IMR-90 (cell line): Measurements from ENCODE around the gene NME7. TPM values are rescaled to one million over a fixed set of nuclear protein-coding genes. Genes with fewer than 3 reads are reported as not detected.
A peak's percentile ranks its signal among the peaks of the same experiment; 100 is the strongest.

Experiments used
- ATAC-seq: fragments of 200-7000 bp; cut with Tn5 transposase; 2 replicates; pipeline ENCODE4 v1.9.1; 2020; ENCODE audit warnings: low read depth, mild to moderate bottlenecking, moderate library complexity
- BruUV-seq: library from RNA; stranded (reverse); fragments of 400-500 nt; replicated peaks from 2 replicates; lab custom pipeline; 2021; lab: Mats Ljungman, UMichigan
- CTCF ChIA-PET: fragments of 300-600 bp; formaldehyde crosslinking; extraction: SDS; loops from one replicate; lab custom pipeline; 2021; ENCODE audit warnings: antibody characterized with exemption; lab: Yijun Ruan, JAX
- POLR2A ChIA-PET: fragments of 300-600 bp; sonication (Branson Sonifier 250); formaldehyde crosslinking; loops from one replicate; lab custom pipeline; 2022; ENCODE audit warnings: antibody characterized with exemption; ENCODE audit not compliant: unreplicated experiment; lab: Charles Lee
- DNase-seq: peaks from one replicate; pipeline ENCODE4 v3.0.0; 2013
- H2AFZ ChIP-seq: replicated peaks from 2 replicates; pipeline ENCODE3; 2013; ENCODE audit warnings: low read length, mild to moderate bottlenecking; ENCODE audit not compliant: poor library complexity
- H2AK5ac ChIP-seq: 2 replicates; pipeline ENCODE4 v1.6.1; 2013; ENCODE audit warnings: low read depth, low read length, inconsistent platforms
- H2AK9ac ChIP-seq: replicated peaks from 2 replicates; pipeline ENCODE3; 2013; ENCODE audit warnings: mild to moderate bottlenecking, low read depth, low read length, moderate library complexity; ENCODE audit not compliant: poor library complexity
- H2BK120ac ChIP-seq: 2 replicates; pipeline ENCODE4 v1.6.1; 2013; ENCODE audit warnings: low read depth, low read length, inconsistent platforms
- H2BK15ac ChIP-seq: 3 replicates; pipeline ENCODE4 v1.6.1; 2013; ENCODE audit warnings: low read depth, low read length, inconsistent platforms
- H2BK20ac ChIP-seq: 2 replicates; pipeline ENCODE4 v1.6.1; 2013; ENCODE audit warnings: low read depth, mild to moderate bottlenecking, inconsistent platforms, low read length, moderate library complexity
- H2BK5ac ChIP-seq: 2 replicates; pipeline ENCODE4 v1.6.1; 2013; ENCODE audit warnings: mild to moderate bottlenecking, low read depth, low read length, inconsistent platforms; ENCODE audit not compliant: poor library complexity, severe bottlenecking
- H3K14ac ChIP-seq: replicated peaks from 2 replicates; pipeline ENCODE4 v1.6.1; 2013; ENCODE audit warnings: low read depth, low read length, inconsistent platforms
- H3K18ac ChIP-seq: 2 replicates; pipeline ENCODE4 v1.6.1; 2013; ENCODE audit warnings: low read depth, low read length, control low read depth
- H3K23ac ChIP-seq: 2 replicates; pipeline ENCODE4 v1.6.1; 2013; ENCODE audit warnings: low read depth, low read length, inconsistent platforms
- H3K27ac ChIP-seq: 2 replicates; pipeline ENCODE4 v1.5.1; 2013; ENCODE audit warnings: mild to moderate bottlenecking, control low read depth, low read length; ENCODE audit not compliant: insufficient read depth
- H3K27me3 ChIP-seq: 2 replicates; pipeline ENCODE4 v1.6.1; 2013; ENCODE audit warnings: low read length; ENCODE audit not compliant: control insufficient read depth, insufficient read depth
- H3K36me3 ChIP-seq: 2 replicates; pipeline ENCODE4 v1.6.1; 2013; ENCODE audit warnings: low read length, mixed read lengths; ENCODE audit not compliant: control insufficient read depth, insufficient read depth
- H3K4ac ChIP-seq: 2 replicates; pipeline ENCODE4 v1.6.1; 2013; ENCODE audit warnings: low read depth, low read length, inconsistent platforms
- H3K4me1 ChIP-seq: 2 replicates; pipeline ENCODE4 v1.6.1; 2013; ENCODE audit warnings: low read length, mixed read lengths; ENCODE audit not compliant: control insufficient read depth, insufficient read depth
- H3K4me2 ChIP-seq: 2 replicates; pipeline ENCODE4 v1.6.1; 2013; ENCODE audit warnings: low read depth, mild to moderate bottlenecking, control low read depth, low read length, moderate library complexity
- H3K4me3 ChIP-seq: 2 replicates; pipeline ENCODE4 v1.5.1; 2013; ENCODE audit warnings: low read depth, mild to moderate bottlenecking, control low read depth, low read length, moderate library complexity; ENCODE audit not compliant: insufficient read depth
- H3K56ac ChIP-seq: 2 replicates; pipeline ENCODE4 v1.6.1; 2013; ENCODE audit warnings: low read length, inconsistent platforms; ENCODE audit not compliant: insufficient read depth; ENCODE audit errors: extremely low read depth
- H3K79me1 ChIP-seq, 2 experiments: 2 replicates each; pipeline ENCODE4 v1.6.1; 2013; ENCODE audit warnings: low read length in 2 of 2, inconsistent platforms in 1 of 2, low read depth in 1 of 2
- H3K9ac ChIP-seq: 2 replicates; pipeline ENCODE4 v1.6.1; 2013; ENCODE audit warnings: low read depth, low read length, control low read depth
- H3K9me1 ChIP-seq: 2 replicates; pipeline ENCODE4 v1.6.1; 2013; ENCODE audit warnings: low read length, inconsistent platforms; ENCODE audit not compliant: insufficient read depth
- H3K9me3 ChIP-seq: 2 replicates; pipeline ENCODE4 v1.6.1; 2013; ENCODE audit warnings: low read length; ENCODE audit not compliant: control insufficient read depth, insufficient read depth
- H4K20me1 ChIP-seq: 2 replicates; pipeline ENCODE4 v1.6.1; 2013; ENCODE audit warnings: low read length, inconsistent platforms; ENCODE audit not compliant: insufficient read depth
- H4K5ac ChIP-seq: 2 replicates; pipeline ENCODE4 v1.6.1; 2013; ENCODE audit warnings: mild to moderate bottlenecking, low read depth, low read length, control low read depth
- H4K8ac ChIP-seq, 2 experiments: 2 replicates each; pipeline ENCODE4 v1.6.1; 2013; ENCODE audit warnings: low read depth in 2 of 2, low read length in 2 of 2, control low read depth in 1 of 2, inconsistent platforms in 1 of 2
- H4K91ac ChIP-seq: 2 replicates; pipeline ENCODE4 v1.6.1; 2013; ENCODE audit warnings: low read depth, low read length, inconsistent platforms; ENCODE audit not compliant: insufficient read depth
- CEBPB ChIP-seq: IDR thresholded peaks from 2 replicates; pipeline ENCODE4 v1.6.1; 2012; ENCODE audit warnings: low read depth, low read length, improper control_type of control experiment
- MXI1 ChIP-seq: IDR thresholded peaks from 2 replicates; pipeline ENCODE4 v1.6.1; 2012; ENCODE audit warnings: low read depth, mild to moderate bottlenecking, low read length, moderate library complexity, borderline replicate concordance
- RCOR1 ChIP-seq: IDR thresholded peaks from 2 replicates; pipeline ENCODE4 v1.6.1; 2012; ENCODE audit warnings: mild to moderate bottlenecking, low read length, improper control_type of control experiment; ENCODE audit not compliant: insufficient replicate concordance
- SMC3 ChIP-seq: fragments of 150-350 bp; IDR thresholded peaks from 2 replicates; pipeline ENCODE4 v1.6.1; 2016; ENCODE audit warnings: low read depth, mild to moderate bottlenecking, antibody characterized with exemption, low read length, moderate library complexity
- WGBS, 2 experiments: methylation state at CpG; one replicate each; pipeline versions ENCODE4 v1.1.5 to v1.1.7; 2013; ENCODE audit warnings: missing lambda C conversion rate in 2 of 2; ENCODE audit not compliant: insufficient read length in 1 of 2; ENCODE audit errors: extremely low coverage in 2 of 2; 5-methylcytosine and 5-hydroxymethylcytosine counted together
- dilution Hi-C: fragments of 300-500 bp; cut with HindIII; formaldehyde crosslinking; loops from one replicate; pipeline ENCODE4 v1.14.3; 2018; ENCODE audit warnings: low sequenced_read_pairs; ENCODE audit not compliant: unreplicated experiment
- in situ Hi-C: fragments of 300-500 bp; cut with MboI; formaldehyde crosslinking; loops from 3 replicates; pipeline ENCODE4 v1.14.3; 2019; ENCODE audit warnings: low sequenced_read_pairs, inconsistent platforms, mixed read lengths
- intact Hi-C: fragments of 100-400 bp; cut with micrococcal nuclease; formaldehyde crosslinking; loops from 2 replicates; pipeline ENCODE4 v1.10.0; 2022
- polyA plus RNA-seq, 3 experiments: library from polyadenylated mRNA; depleted of rRNA; stranded (reverse); fragments of >200 nt; gene quantifications; 2 replicates each; pipeline ENCODE4 v1.2.3, GENCODE V29; 2012; ENCODE audit warnings: low replicate concordance in 1 of 3
- total RNA-seq: library from RNA; depleted of rRNA; stranded (reverse); fragments of >200 nt; gene quantifications from 2 replicates; pipeline ENCODE4 v1.2.3, GENCODE V29; 2012

NME7 gene
- total and polyA plus RNA-seq, 2 of the 4 experiments (the other 2 are of a cell fraction) = 18.3 to 22.4 TPM

DNA sequence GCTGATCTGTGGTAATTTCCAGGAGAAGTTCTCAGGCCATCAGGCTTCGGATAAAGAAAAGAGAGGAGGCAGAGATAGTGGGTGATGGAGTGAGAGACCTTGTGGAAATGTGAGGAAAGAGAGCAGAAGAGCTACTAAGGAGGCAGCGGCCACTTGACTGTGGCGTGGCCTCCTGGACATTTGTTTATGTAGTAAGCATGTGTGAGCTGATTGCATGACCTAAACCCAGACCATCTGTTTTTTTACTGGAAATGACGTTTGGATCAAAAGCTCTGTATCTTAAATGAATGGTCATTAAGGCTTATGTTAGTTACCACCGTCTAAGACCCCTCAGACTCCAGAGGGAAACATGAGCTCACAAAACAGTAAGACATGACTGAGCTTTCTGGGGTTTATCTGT lies 247.5 kb downstream of the NME7 start:
- TF ChIP-seq RCOR1 (no peak), CEBPB (0 out of 2 replicates have a peak, but pooled peaks have one; percentile 37), MXI1 (peak; percentile 51; the same call in 1 of the 2 replicates), SMC3 (no peak)
- peak overlapping the region; percentile 51; the same call in 1 of the 2 replicates for H3K27ac ChIP-seq
- intact Hi-C loops = no loop called here
- H2BK5ac ChIP-seq = peak overlapping the region; percentile 68
- H3K9me3 ChIP-seq = no peaks in the 10 kb centered on the region
- peak overlapping the region; percentile 42; the same call in 1 of the 2 replicates for H3K18ac ChIP-seq
- peak overlapping the region; percentile 78 for H2BK120ac ChIP-seq
- no peak overlapping the region for H2AK9ac ChIP-seq
- H3K4me2 ChIP-seq = peak overlapping the region; percentile 47; the same call in 1 of the 2 replicates
- H3K36me3 ChIP-seq = no peaks in the 10 kb centered on the region; the same call in 1 of the 2 replicates
- peaks cover 26% of the 10 kb centered on the region for H3K4me1 ChIP-seq
- peak; percentile 80 for DNase-seq
- peak overlapping the region; percentile 7; the same call in 1 of the 2 replicates for H4K5ac ChIP-seq
- H4K8ac ChIP-seq = peak overlapping the region in 1 of 2 experiments; percentile 76; a peak in 3 of 4 replicates
- WGBS, 2 experiments = no CpG with 5 or more reads among the region's 5 CpGs
- no peak overlapping the region for H3K4me3 ChIP-seq
- peak overlapping the region; percentile 82 for H3K4ac ChIP-seq
- peak overlapping the region; percentile 46; the same call in 1 of the 2 replicates for H2AK5ac ChIP-seq
- H2BK20ac ChIP-seq = peak overlapping the region; percentile 73
- H4K91ac ChIP-seq = peak overlapping the region; percentile 82
- H3K14ac ChIP-seq = 0 out of 2 replicates have a peak overlapping the region, but pooled peaks have one; percentile 34
- in situ Hi-C loops = loop anchor here (25.0 kb wide), 2 partner anchors 983 to 1592 kb away; partner anchors contain the start of gene GPR161
- peak overlapping the region; percentile 64 for H2AFZ ChIP-seq
- dilution Hi-C loops = no loop called here
- H3K23ac ChIP-seq = peak overlapping the region; percentile 66
- H4K20me1 ChIP-seq = no peaks in the 10 kb centered on the region
- no peak overlapping the region for H3K9ac ChIP-seq
- ChIA-PET CTCF (interaction anchor here (0.6 to 1.8 kb wide), 2 partner anchors 10 to 228 kb away, joined by 3 to 7 read pairs; no protein-coding TSS in a partner anchor), POLR2A (interaction anchor here (1.0 kb wide), 1 partner anchor 9 kb away, joined by 5 read pairs; no protein-coding TSS in a partner anchor)
- peaks cover 29% of the 10 kb centered on the region for H3K9me1 ChIP-seq
- ATAC-seq = peak; percentile 61
- peak overlapping the region; percentile 71; the same call in 1 of the 2 replicates for H3K56ac ChIP-seq
- peak overlapping the region; percentile 4; the same call in 1 of the 3 replicates for H2BK15ac ChIP-seq
- H3K27me3 ChIP-seq = no peaks in the 10 kb centered on the region
- BruUV-seq = no TSS peak
- peaks cover 12 to 67% of the 10 kb centered on the region in 2 experiments for H3K79me1 ChIP-seq
